ENCODE measurements around the gene PKD2. TPM values are rescaled to one million over a fixed set of nuclear protein-coding genes. Genes with fewer than 3 reads are reported as not detected.

PKD2 gene
- polyA plus RNA-seq, 1 donor from 2014 or later = 54.8 TPM

- no peak overlapping the region for H3K4me3 ChIP-seq (ENCODE audit: low read length)
- no peak overlapping the region for H2AFZ ChIP-seq (ENCODE audit: low read depth, low read length)
- H3K9me3 ChIP-seq (ENCODE audit: low read length) = no peaks in the 10 kb centered on the region
- H3K9ac ChIP-seq (ENCODE audit: low read length) = no peak overlapping the region
- H3F3A ChIP-seq (ENCODE audit: insufficient read depth, low read length, poor library complexity, severe bottlenecking) = no peaks in the 10 kb centered on the region
- H3K27ac ChIP-seq (ENCODE audit: low read length) = no peak overlapping the region
- no peaks in the 10 kb centered on the region for H3K9me2 ChIP-seq (ENCODE audit: insufficient read depth, low read length)
- TF ChIP-seq POLR2AphosphoS5 (IDR thresholded peaks at IDR 0.05) (no peak), REST (IDR thresholded peaks at IDR 0.05; ENCODE audit: borderline replicate concordance) (no peak)
- no peak overlapping the region for H3K4me2 ChIP-seq (ENCODE audit: low read length)
- no peaks in the 10 kb centered on the region for H3K79me2 ChIP-seq (replicated peaks; ENCODE audit: insufficient read depth, low read length)
- H3K27me3 ChIP-seq (ENCODE audit: insufficient read depth, low read depth, low read length) = no peaks in the 10 kb centered on the region
- no peaks in the 10 kb centered on the region for H4K20me1 ChIP-seq (ENCODE audit: insufficient read depth)
- H3K36me3 ChIP-seq (ENCODE audit: insufficient read depth, low read length) = peaks cover 15% of the 10 kb centered on the region
Observed at GRCh38 chr4:88054229-88054628, 46.8 kb downstream of the PKD2 start.

GRCh38 chr4:88054901-88055300 lies 47.5 kb downstream of the PKD2 start:
- peaks cover 22% of the 10 kb centered on the region for H3K36me3 ChIP-seq (ENCODE audit: insufficient read depth, low read length)

More at GRCh38 chr4:88054901-88055300, 47.5 kb downstream of the PKD2 start:
- H3K27me3 ChIP-seq (ENCODE audit: insufficient read depth, low read depth, low read length) = no peaks in the 10 kb centered on the region
- H4K20me1 ChIP-seq (ENCODE audit: insufficient read depth) = no peaks in the 10 kb centered on the region
- no peak overlapping the region for H3K9ac ChIP-seq (ENCODE audit: low read length)
- no peaks in the 10 kb centered on the region for H3K9me3 ChIP-seq (ENCODE audit: low read length)
- H3F3A ChIP-seq (ENCODE audit: insufficient read depth, low read length, poor library complexity, severe bottlenecking) = no peaks in the 10 kb centered on the region
- H3K79me2 ChIP-seq (replicated peaks; ENCODE audit: insufficient read depth, low read length) = no peaks in the 10 kb centered on the region
- no peak for TF ChIP-seq SMC3 (conservative IDR thresholded peaks at IDR 0.05; ENCODE audit: poor library complexity)
- no peak for TF ChIP-seq EZH2 (IDR thresholded peaks at IDR 0.05; ENCODE audit: borderline replicate concordance, insufficient read depth, low read length, poor library complexity, severe bottlenecking)
- no peak for TF ChIP-seq POLR2AphosphoS5 (IDR thresholded peaks at IDR 0.05)
- no peak for TF ChIP-seq TAF1 (IDR thresholded peaks at IDR 0.05; ENCODE audit: low read depth)
- no peak for TF ChIP-seq MXI1 (conservative IDR thresholded peaks at IDR 0.05; ENCODE audit: poor library complexity, severe bottlenecking)
- no peak for TF ChIP-seq REST (IDR thresholded peaks at IDR 0.05; ENCODE audit: borderline replicate concordance)
- no peak for TF ChIP-seq EP300 (conservative IDR thresholded peaks at IDR 0.05; ENCODE audit: poor library complexity, severe bottlenecking)
- TF ChIP-seq RAD21 (conservative IDR thresholded peaks at IDR 0.05) = no peak
- TF ChIP-seq CTCF (IDR thresholded peaks at IDR 0.05; ENCODE audit: poor library complexity, severe bottlenecking) = no peak
- no peak overlapping the region for H3K4me2 ChIP-seq (ENCODE audit: low read length)
- H3K27ac ChIP-seq (ENCODE audit: low read length) = no peak overlapping the region
- no peaks in the 10 kb centered on the region for H3K9me2 ChIP-seq (ENCODE audit: insufficient read depth, low read length)
- no peak overlapping the region for H3K4me3 ChIP-seq (ENCODE audit: low read length)
- H2AFZ ChIP-seq (ENCODE audit: low read depth, low read length) = no peak overlapping the region

All from neural cell (in vitro differentiated cells).